ENCODE results near the gene SGSH.
"Not testable (repeated sequence)": the region's sequence is repeated elsewhere in the genome, so short reads cannot be mapped to it uniquely, and the experiment has no call there.

DNA sequence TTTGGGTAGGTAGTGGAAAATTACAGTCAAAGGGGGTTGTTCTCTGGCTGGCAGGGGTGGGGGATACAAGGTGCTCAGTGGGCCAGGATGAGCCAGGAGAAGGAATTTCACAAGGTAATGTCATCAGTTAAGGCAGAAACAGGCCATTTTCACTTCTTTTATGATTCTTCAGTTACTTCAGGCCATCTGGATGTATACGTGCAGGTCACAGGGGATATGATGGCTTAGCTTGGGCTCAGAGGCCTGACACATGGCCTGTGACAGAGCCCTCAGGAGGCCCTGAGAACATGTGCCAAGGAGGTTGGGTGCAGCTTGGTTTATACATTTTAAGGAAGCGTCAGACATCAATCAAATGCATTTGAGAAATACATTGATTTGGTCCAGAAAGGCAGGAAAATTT lies 38.2 kb upstream of the SGSH start:
- TF ChIP-seq, protein P1, sequence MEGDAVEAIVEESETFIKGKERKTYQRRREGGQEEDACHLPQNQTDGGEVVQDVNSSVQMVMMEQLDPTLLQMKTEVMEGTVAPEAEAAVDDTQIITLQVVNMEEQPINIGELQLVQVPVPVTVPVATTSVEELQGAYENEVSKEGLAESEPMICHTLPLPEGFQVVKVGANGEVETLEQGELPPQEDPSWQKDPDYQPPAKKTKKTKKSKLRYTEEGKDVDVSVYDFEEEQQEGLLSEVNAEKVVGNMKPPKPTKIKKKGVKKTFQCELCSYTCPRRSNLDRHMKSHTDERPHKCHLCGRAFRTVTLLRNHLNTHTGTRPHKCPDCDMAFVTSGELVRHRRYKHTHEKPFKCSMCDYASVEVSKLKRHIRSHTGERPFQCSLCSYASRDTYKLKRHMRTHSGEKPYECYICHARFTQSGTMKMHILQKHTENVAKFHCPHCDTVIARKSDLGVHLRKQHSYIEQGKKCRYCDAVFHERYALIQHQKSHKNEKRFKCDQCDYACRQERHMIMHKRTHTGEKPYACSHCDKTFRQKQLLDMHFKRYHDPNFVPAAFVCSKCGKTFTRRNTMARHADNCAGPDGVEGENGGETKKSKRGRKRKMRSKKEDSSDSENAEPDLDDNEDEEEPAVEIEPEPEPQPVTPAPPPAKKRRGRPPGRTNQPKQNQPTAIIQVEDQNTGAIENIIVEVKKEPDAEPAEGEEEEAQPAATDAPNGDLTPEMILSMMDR (conservative IDR thresholded peaks at IDR 0.05) = not testable (repeated sequence)
- not testable (repeated sequence) for TF ChIP-seq ZFX (IDR thresholded peaks at IDR 0.05)
